Ishikawa (cell line): Measurements from ENCODE around the gene DNAH8.

Experiments used
- EP300 ChIP-seq: IDR thresholded peaks from 2 replicates; pipeline ENCODE4 v1.6.1; 2012; ENCODE audit warnings: borderline replicate concordance
- RAD21 ChIP-seq: IDR thresholded peaks from 2 replicates; pipeline ENCODE4 v1.6.1; 2012; ENCODE audit warnings: low read depth
- TAF1 ChIP-seq: IDR thresholded peaks from 2 replicates; pipeline ENCODE4 v1.6.1; 2012; ENCODE audit warnings: low read depth, mild to moderate bottlenecking
- TCF12 ChIP-seq: IDR thresholded peaks from 2 replicates; pipeline ENCODE4 v1.6.1; 2012; ENCODE audit warnings: low read depth
- YY1 ChIP-seq: IDR thresholded peaks from 2 replicates; pipeline ENCODE4 v1.6.1; 2012; ENCODE audit warnings: low read depth
- TF ChIP-seq, protein P1 (sequence below): IDR thresholded peaks from 2 replicates; pipeline ENCODE4 v1.6.1; 2012; ENCODE audit warnings: low read depth, mild to moderate bottlenecking

DNA sequence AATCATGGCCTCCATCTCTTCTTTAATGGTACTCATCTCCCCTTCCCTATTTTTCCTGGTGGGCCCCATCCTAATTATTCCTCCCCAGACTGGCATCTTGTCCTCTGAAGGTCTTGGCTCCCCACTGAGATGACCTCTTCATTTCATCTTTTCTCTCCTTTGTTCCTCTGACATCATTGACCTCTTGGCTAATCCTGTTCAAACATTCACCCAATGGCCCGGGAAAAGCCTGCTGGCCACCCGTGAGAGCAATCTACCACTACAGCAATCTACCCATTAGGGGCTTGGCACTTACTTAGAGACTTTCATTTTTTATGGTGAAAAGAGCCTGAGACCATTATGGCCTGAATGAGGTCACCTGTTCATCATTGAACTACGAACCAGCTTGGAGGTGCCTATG lies 130.8 kb downstream of the DNAH8 start:
- no peak for TF ChIP-seq EP300
- no peak for TF ChIP-seq YY1
- TF ChIP-seq, protein P1, sequence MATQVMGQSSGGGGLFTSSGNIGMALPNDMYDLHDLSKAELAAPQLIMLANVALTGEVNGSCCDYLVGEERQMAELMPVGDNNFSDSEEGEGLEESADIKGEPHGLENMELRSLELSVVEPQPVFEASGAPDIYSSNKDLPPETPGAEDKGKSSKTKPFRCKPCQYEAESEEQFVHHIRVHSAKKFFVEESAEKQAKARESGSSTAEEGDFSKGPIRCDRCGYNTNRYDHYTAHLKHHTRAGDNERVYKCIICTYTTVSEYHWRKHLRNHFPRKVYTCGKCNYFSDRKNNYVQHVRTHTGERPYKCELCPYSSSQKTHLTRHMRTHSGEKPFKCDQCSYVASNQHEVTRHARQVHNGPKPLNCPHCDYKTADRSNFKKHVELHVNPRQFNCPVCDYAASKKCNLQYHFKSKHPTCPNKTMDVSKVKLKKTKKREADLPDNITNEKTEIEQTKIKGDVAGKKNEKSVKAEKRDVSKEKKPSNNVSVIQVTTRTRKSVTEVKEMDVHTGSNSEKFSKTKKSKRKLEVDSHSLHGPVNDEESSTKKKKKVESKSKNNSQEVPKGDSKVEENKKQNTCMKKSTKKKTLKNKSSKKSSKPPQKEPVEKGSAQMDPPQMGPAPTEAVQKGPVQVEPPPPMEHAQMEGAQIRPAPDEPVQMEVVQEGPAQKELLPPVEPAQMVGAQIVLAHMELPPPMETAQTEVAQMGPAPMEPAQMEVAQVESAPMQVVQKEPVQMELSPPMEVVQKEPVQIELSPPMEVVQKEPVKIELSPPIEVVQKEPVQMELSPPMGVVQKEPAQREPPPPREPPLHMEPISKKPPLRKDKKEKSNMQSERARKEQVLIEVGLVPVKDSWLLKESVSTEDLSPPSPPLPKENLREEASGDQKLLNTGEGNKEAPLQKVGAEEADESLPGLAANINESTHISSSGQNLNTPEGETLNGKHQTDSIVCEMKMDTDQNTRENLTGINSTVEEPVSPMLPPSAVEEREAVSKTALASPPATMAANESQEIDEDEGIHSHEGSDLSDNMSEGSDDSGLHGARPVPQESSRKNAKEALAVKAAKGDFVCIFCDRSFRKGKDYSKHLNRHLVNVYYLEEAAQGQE = no peak
- TF ChIP-seq RAD21 = no peak
- TF ChIP-seq TAF1 = no peak
- no peak for TF ChIP-seq TCF12
